Measurements from ENCODE around the gene TTC21B.

Gene TTC21B

GRCh38 chr2:165938237-165938636 lies 15.3 kb downstream of the TTC21B start:
- H4K8ac ChIP-seq (ENCODE audit: low read depth, low read length): no peak overlapping the region
- H2AK5ac ChIP-seq (ENCODE audit: low read length): no peak overlapping the region
- H3K18ac ChIP-seq (ENCODE audit: low read length): no peak overlapping the region
- no peak overlapping the region for H3K9ac ChIP-seq (ENCODE audit: low read length)
- H3K79me2 ChIP-seq (ENCODE audit: control insufficient read depth, insufficient read depth, low read length): no peaks in the 10 kb centered on the region
- WGBS (ENCODE audit: extremely low coverage, insufficient coverage, low lambda C conversion rate): no CpG with 5 or more reads among the region's 1 CpG
- no peak for DNase-seq
- no peaks in the 10 kb centered on the region for H3K27me3 ChIP-seq (ENCODE audit: insufficient read depth, low read length, poor library complexity)
- H3K36me3 ChIP-seq (ENCODE audit: control insufficient read depth, insufficient read depth, low read length): peaks cover 4% of the 10 kb centered on the region
- H3K79me1 ChIP-seq (ENCODE audit: low read length): no peaks in the 10 kb centered on the region
- H3K4me3 ChIP-seq (ENCODE audit: low read length): no peak overlapping the region
- H2BK15ac ChIP-seq (replicated peaks; ENCODE audit: low read depth): no peak overlapping the region
- no peak overlapping the region for H3K27ac ChIP-seq (ENCODE audit: low read depth, low read length)
- H2BK5ac ChIP-seq (ENCODE audit: low read length): no peak overlapping the region
- no peak overlapping the region for H3K23ac ChIP-seq (ENCODE audit: low read length)
- no peak overlapping the region for H3K4me2 ChIP-seq (ENCODE audit: low read length)
- H2BK120ac ChIP-seq (ENCODE audit: low read depth, low read length): no peak overlapping the region
- H3K56ac ChIP-seq (ENCODE audit: low read length): no peak overlapping the region
- no peak overlapping the region for H3K4ac ChIP-seq (ENCODE audit: low read depth, low read length)
- H3K4me1 ChIP-seq (ENCODE audit: control insufficient read depth, low read depth, low read length): peaks cover 3% of the 10 kb centered on the region
- H4K5ac ChIP-seq (ENCODE audit: low read length): no peak overlapping the region

- H4K8ac ChIP-seq (ENCODE audit: low read depth, low read length): no peak overlapping the region
- peaks cover 3% of the 10 kb centered on the region for H3K4me1 ChIP-seq (ENCODE audit: control insufficient read depth, low read depth, low read length)
- no CpG with 5 or more reads among the region's 4 CpGs for WGBS (ENCODE audit: extremely low coverage, insufficient coverage, low lambda C conversion rate)
- no peak overlapping the region for H2BK120ac ChIP-seq (ENCODE audit: low read depth, low read length)
- H3K27me3 ChIP-seq (ENCODE audit: insufficient read depth, low read length, poor library complexity): no peaks in the 10 kb centered on the region
- H3K4ac ChIP-seq (ENCODE audit: low read depth, low read length): no peak overlapping the region
- H4K5ac ChIP-seq (ENCODE audit: low read length): no peak overlapping the region
- H3K36me3 ChIP-seq (ENCODE audit: control insufficient read depth, insufficient read depth, low read length): no peaks in the 10 kb centered on the region
- H3K23ac ChIP-seq (ENCODE audit: low read length): no peak overlapping the region
- no peak overlapping the region for H2AK5ac ChIP-seq (ENCODE audit: low read length)
- no peak overlapping the region for H3K27ac ChIP-seq (ENCODE audit: low read depth, low read length)
- no peak overlapping the region for H3K4me2 ChIP-seq (ENCODE audit: low read length)
- no peaks in the 10 kb centered on the region for H3K79me2 ChIP-seq (ENCODE audit: control insufficient read depth, insufficient read depth, low read length)
- H3K79me1 ChIP-seq (ENCODE audit: low read length): no peaks in the 10 kb centered on the region
- no peak overlapping the region for H3K56ac ChIP-seq (ENCODE audit: low read length)
- H3K18ac ChIP-seq (ENCODE audit: low read length): no peak overlapping the region
- no peak overlapping the region for H3K4me3 ChIP-seq (ENCODE audit: low read length)
- H3K9ac ChIP-seq (ENCODE audit: low read length): no peak overlapping the region
- no peak overlapping the region for H2BK5ac ChIP-seq (ENCODE audit: low read length)
- H2BK15ac ChIP-seq (replicated peaks; ENCODE audit: low read depth): no peak overlapping the region
- peak; percentile 10 for DNase-seq
Measured at GRCh38 chr2:165933211-165933910, 20.2 kb downstream of the TTC21B start.

GRCh38 chr2:165927774-165928173 lies 25.8 kb downstream of the TTC21B start:
- Histone ChIP-seq H2AK5ac (ENCODE audit: low read length) (no peak overlapping the region), H3K4me2 (ENCODE audit: low read length) (no peak overlapping the region), H2BK5ac (ENCODE audit: low read length) (no peak overlapping the region), H2BK120ac (ENCODE audit: low read depth, low read length) (no peak overlapping the region), H2BK15ac (replicated peaks; ENCODE audit: low read depth) (no peak overlapping the region), H3K4ac (ENCODE audit: low read depth, low read length) (no peak overlapping the region), H3K4me3 (ENCODE audit: low read length) (no peak overlapping the region), H4K8ac (ENCODE audit: low read depth, low read length) (no peak overlapping the region), H3K4me1 (ENCODE audit: control insufficient read depth, low read depth, low read length) (no peaks in the 10 kb centered on the region), H3K79me1 (ENCODE audit: low read length) (no peaks in the 10 kb centered on the region), H3K27me3 (ENCODE audit: insufficient read depth, low read length, poor library complexity) (no peaks in the 10 kb centered on the region), H3K79me2 (ENCODE audit: control insufficient read depth, insufficient read depth, low read length) (no peaks in the 10 kb centered on the region), H4K5ac (ENCODE audit: low read length) (no peak overlapping the region), H3K27ac (ENCODE audit: low read depth, low read length) (no peak overlapping the region), H3K9ac (ENCODE audit: low read length) (no peak overlapping the region), H3K56ac (ENCODE audit: low read length) (no peak overlapping the region), H3K18ac (ENCODE audit: low read length) (no peak overlapping the region), H3K36me3 (ENCODE audit: control insufficient read depth, insufficient read depth, low read length) (no peaks in the 10 kb centered on the region), H3K23ac (ENCODE audit: low read length) (no peak overlapping the region)
- WGBS (ENCODE audit: extremely low coverage, insufficient coverage, low lambda C conversion rate): no CpG with 5 or more reads among the region's 1 CpG
- no peak for DNase-seq

- Histone ChIP-seq H4K5ac (ENCODE audit: low read length) (no peak overlapping the region), H3K4me1 (ENCODE audit: control insufficient read depth, low read depth, low read length) (no peaks in the 10 kb centered on the region), H3K27me3 (ENCODE audit: insufficient read depth, low read length, poor library complexity) (no peaks in the 10 kb centered on the region), H3K18ac (ENCODE audit: low read length) (no peak overlapping the region), H2BK15ac (replicated peaks; ENCODE audit: low read depth) (no peak overlapping the region), H2BK5ac (ENCODE audit: low read length) (no peak overlapping the region), H3K79me2 (ENCODE audit: control insufficient read depth, insufficient read depth, low read length) (no peaks in the 10 kb centered on the region), H3K4me3 (ENCODE audit: low read length) (no peak overlapping the region), H3K27ac (ENCODE audit: low read depth, low read length) (no peak overlapping the region), H4K8ac (ENCODE audit: low read depth, low read length) (no peak overlapping the region), H3K23ac (ENCODE audit: low read length) (no peak overlapping the region), H3K79me1 (ENCODE audit: low read length) (no peaks in the 10 kb centered on the region), H3K4ac (ENCODE audit: low read depth, low read length) (no peak overlapping the region), H3K9ac (ENCODE audit: low read length) (no peak overlapping the region), H2BK120ac (ENCODE audit: low read depth, low read length) (no peak overlapping the region), H3K36me3 (ENCODE audit: control insufficient read depth, insufficient read depth, low read length) (no peaks in the 10 kb centered on the region), H3K4me2 (ENCODE audit: low read length) (no peak overlapping the region), H3K56ac (ENCODE audit: low read length) (no peak overlapping the region), H2AK5ac (ENCODE audit: low read length) (no peak overlapping the region)
- WGBS (ENCODE audit: extremely low coverage, insufficient coverage, low lambda C conversion rate): 100% methylated on average over 1 of the region's 1 CpG
- DNase-seq: no peak
Measured at GRCh38 chr2:165927353-165927752, 26.2 kb downstream of the TTC21B start.

DNA sequence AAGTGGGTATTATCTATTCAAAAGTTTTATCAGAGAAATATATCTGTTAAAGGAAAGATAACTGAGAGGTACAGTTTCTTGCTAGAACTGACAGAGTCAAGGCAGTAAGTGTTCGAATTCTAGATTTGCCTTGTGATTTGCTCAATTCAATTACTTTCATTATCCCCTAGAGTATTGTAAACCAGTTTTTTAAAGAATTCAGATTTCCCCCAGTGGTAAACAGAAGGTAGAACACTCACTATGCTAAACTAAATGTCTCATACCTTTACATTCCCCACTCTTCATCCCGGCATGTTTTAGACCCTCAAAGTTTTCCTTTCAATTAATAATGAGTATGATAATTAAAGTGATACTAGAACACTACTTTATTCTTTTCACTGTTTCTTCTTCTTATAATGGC lies 28.6 kb downstream of the TTC21B start:
- Histone ChIP-seq H3K4me3 (ENCODE audit: low read length) (no peak overlapping the region), H3K4me2 (ENCODE audit: low read length) (no peak overlapping the region), H2BK15ac (replicated peaks; ENCODE audit: low read depth) (no peak overlapping the region), H3K27me3 (ENCODE audit: insufficient read depth, low read length, poor library complexity) (no peaks in the 10 kb centered on the region), H2BK120ac (ENCODE audit: low read depth, low read length) (no peak overlapping the region), H2AK5ac (ENCODE audit: low read length) (no peak overlapping the region), H3K36me3 (ENCODE audit: control insufficient read depth, insufficient read depth, low read length) (no peaks in the 10 kb centered on the region), H3K4ac (ENCODE audit: low read depth, low read length) (no peak overlapping the region), H3K9ac (ENCODE audit: low read length) (no peak overlapping the region), H3K18ac (ENCODE audit: low read length) (no peak overlapping the region), H4K5ac (ENCODE audit: low read length) (no peak overlapping the region), H3K79me2 (ENCODE audit: control insufficient read depth, insufficient read depth, low read length) (no peaks in the 10 kb centered on the region), H2BK5ac (ENCODE audit: low read length) (no peak overlapping the region), H3K27ac (ENCODE audit: low read depth, low read length) (no peak overlapping the region), H3K79me1 (ENCODE audit: low read length) (no peaks in the 10 kb centered on the region), H3K4me1 (ENCODE audit: control insufficient read depth, low read depth, low read length) (no peaks in the 10 kb centered on the region), H4K8ac (ENCODE audit: low read depth, low read length) (no peak overlapping the region), H3K56ac (ENCODE audit: low read length) (no peak overlapping the region), H3K23ac (ENCODE audit: low read length) (no peak overlapping the region)
- DNase-seq: no peak
- no CpG with 5 or more reads among the region's 2 CpGs for WGBS (ENCODE audit: extremely low coverage, insufficient coverage, low lambda C conversion rate)

DNA sequence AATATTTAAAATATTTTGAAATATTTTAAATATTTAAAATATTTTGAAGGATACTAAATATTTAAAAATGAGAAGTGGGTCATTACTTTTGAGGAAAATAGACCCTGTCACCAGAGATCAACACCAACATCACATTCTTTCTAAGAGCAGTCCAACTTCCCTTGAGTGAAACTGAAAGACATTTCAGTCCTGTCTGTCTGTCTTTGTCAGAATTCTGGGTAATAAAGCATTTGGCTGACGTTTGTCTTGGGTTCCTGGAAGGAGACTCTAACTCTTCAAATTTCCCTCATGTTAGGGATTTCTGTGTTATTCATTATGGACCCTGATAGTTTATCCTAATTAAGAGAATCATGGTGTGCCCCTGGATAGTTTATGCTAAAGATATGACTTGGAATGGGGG lies 32.8 kb downstream of the TTC21B start:
- H2BK120ac ChIP-seq (ENCODE audit: low read depth, low read length): no peak overlapping the region
- no peaks in the 10 kb centered on the region for H3K27me3 ChIP-seq (ENCODE audit: insufficient read depth, low read length, poor library complexity)
- H3K36me3 ChIP-seq (ENCODE audit: control insufficient read depth, insufficient read depth, low read length): no peaks in the 10 kb centered on the region

More for the DNA sequence above, 32.8 kb downstream of the TTC21B start:
- no peak overlapping the region for H2AK5ac ChIP-seq (ENCODE audit: low read length)
- no peak overlapping the region for H3K18ac ChIP-seq (ENCODE audit: low read length)
- no peak overlapping the region for H3K4me2 ChIP-seq (ENCODE audit: low read length)
- no peak overlapping the region for H2BK5ac ChIP-seq (ENCODE audit: low read length)
- no peaks in the 10 kb centered on the region for H3K79me1 ChIP-seq (ENCODE audit: low read length)
- H2BK15ac ChIP-seq (replicated peaks; ENCODE audit: low read depth): no peak overlapping the region
- H3K4ac ChIP-seq (ENCODE audit: low read depth, low read length): no peak overlapping the region
- H3K56ac ChIP-seq (ENCODE audit: low read length): no peak overlapping the region
- no peak for DNase-seq
- no peak overlapping the region for H4K8ac ChIP-seq (ENCODE audit: low read depth, low read length)
- WGBS (ENCODE audit: extremely low coverage, insufficient coverage, low lambda C conversion rate): no CpG with 5 or more reads among the region's 1 CpG
- H4K5ac ChIP-seq (ENCODE audit: low read length): no peak overlapping the region
- no peak overlapping the region for H3K4me3 ChIP-seq (ENCODE audit: low read length)
- H3K9ac ChIP-seq (ENCODE audit: low read length): no peak overlapping the region
- no peak overlapping the region for H3K23ac ChIP-seq (ENCODE audit: low read length)
- H3K4me1 ChIP-seq (ENCODE audit: control insufficient read depth, low read depth, low read length): no peaks in the 10 kb centered on the region
- H3K79me2 ChIP-seq (ENCODE audit: control insufficient read depth, insufficient read depth, low read length): no peaks in the 10 kb centered on the region
- no peak overlapping the region for H3K27ac ChIP-seq (ENCODE audit: low read depth, low read length)

Data from mesendoderm (in vitro differentiated cells).